ENCODE results near the gene CALN1.

GRCh38 chr7:71761336-71761735 is 650.8 kb downstream of the CALN1 start:
- no peak for TF ChIP-seq CTCF (IDR thresholded peaks at IDR 0.05)
- no peak for TF ChIP-seq REST (IDR thresholded peaks at IDR 0.05; ENCODE audit: insufficient read depth in 1 of 2, low read depth in 2 of 2, low read length in 1 of 2)
- TF ChIP-seq POLR2AphosphoS5 (IDR thresholded peaks at IDR 0.05; ENCODE audit: low read depth, low read length): no peak
- no peak for TF ChIP-seq TCF7L2 (IDR thresholded peaks at IDR 0.05; ENCODE audit: low read depth, low read length)

Data from Panc1 (cell line).